Measurements from ENCODE around the gene SNAI3.

SNAI3 gene

GRCh38 chr16:88686439-88687253, at the start of gene SNAI3:
Gene SNAI3, minus strand, starts transcription at chr16:88686507. Its CDS starts 101 bp downstream, at chr16:88686406.
- no peaks in the 10 kb centered on the region for H3K9me3 Mint-ChIP-seq
- no peaks in the 10 kb centered on the region for H3K36me3 Mint-ChIP-seq (ENCODE audit: low read depth)
- TF ChIP-seq, protein P1, sequence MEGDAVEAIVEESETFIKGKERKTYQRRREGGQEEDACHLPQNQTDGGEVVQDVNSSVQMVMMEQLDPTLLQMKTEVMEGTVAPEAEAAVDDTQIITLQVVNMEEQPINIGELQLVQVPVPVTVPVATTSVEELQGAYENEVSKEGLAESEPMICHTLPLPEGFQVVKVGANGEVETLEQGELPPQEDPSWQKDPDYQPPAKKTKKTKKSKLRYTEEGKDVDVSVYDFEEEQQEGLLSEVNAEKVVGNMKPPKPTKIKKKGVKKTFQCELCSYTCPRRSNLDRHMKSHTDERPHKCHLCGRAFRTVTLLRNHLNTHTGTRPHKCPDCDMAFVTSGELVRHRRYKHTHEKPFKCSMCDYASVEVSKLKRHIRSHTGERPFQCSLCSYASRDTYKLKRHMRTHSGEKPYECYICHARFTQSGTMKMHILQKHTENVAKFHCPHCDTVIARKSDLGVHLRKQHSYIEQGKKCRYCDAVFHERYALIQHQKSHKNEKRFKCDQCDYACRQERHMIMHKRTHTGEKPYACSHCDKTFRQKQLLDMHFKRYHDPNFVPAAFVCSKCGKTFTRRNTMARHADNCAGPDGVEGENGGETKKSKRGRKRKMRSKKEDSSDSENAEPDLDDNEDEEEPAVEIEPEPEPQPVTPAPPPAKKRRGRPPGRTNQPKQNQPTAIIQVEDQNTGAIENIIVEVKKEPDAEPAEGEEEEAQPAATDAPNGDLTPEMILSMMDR (IDR thresholded peaks at IDR 0.05; ENCODE audit: unreplicated experiment in 3 of 3), result no peak
- H3K27me3 Mint-ChIP-seq (ENCODE audit: low read depth), result peaks cover 86% of the 10 kb centered on the region
- H3K4me1 Mint-ChIP-seq, result no peaks in the 10 kb centered on the region
- H3K27ac Mint-ChIP-seq, result no peak within 1 kb of the TSS
- peak within 1 kb of the TSS in 2 of 3 experiments; percentile 56 to 70 for H3K4me3 Mint-ChIP-seq

- Mint-ChIP-seq H3K4me3 (no peak overlapping the region), H3K27ac (no peak overlapping the region), H3K36me3 (ENCODE audit: low read depth) (no peaks in the 10 kb centered on the region), H3K4me1 (peaks cover 4% of the 10 kb centered on the region), H3K9me3 (no peaks in the 10 kb centered on the region), H3K27me3 (ENCODE audit: low read depth) (no peaks in the 10 kb centered on the region)
- TF ChIP-seq, protein P1 (IDR thresholded peaks at IDR 0.05; ENCODE audit: unreplicated experiment in 3 of 3), result no peak
These were observed 49.8 kb upstream of the SNAI3 start for GRCh38 chr16:88736088-88736487.

GRCh38 chr16:88735616-88736015, 49.3 kb upstream of the SNAI3 start:
- Mint-ChIP-seq H3K4me1 (peaks cover 8% of the 10 kb centered on the region), H3K27ac (no peak overlapping the region), H3K4me3 (no peak overlapping the region), H3K9me3 (no peaks in the 10 kb centered on the region), H3K36me3 (ENCODE audit: low read depth) (no peaks in the 10 kb centered on the region), H3K27me3 (ENCODE audit: low read depth) (no peaks in the 10 kb centered on the region)
- TF ChIP-seq, protein P1 (IDR thresholded peaks at IDR 0.05; ENCODE audit: unreplicated experiment in 3 of 3), result no peak

DNA sequence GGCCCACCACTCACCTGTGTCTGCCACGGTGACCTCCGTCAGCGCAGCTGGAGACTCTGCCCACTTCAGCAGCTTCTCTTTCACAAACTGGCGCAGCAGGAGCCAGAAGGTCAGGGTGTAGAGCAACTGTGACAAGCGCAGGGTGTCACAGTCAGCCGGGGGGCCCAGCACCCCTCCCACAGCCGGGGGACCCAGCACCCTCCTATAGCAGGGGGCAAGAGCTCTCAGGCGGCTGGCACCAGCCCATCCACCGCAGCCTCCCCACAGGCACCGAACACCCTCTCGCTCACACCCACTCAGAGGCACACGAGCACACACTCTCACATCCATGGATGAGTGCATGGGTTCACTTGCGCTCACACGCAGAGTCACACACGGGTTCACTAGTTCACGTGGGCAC, 48.8 kb upstream of the SNAI3 start:
- TF ChIP-seq, protein P1 (IDR thresholded peaks at IDR 0.05; ENCODE audit: unreplicated experiment in 3 of 3), result no peak

GRCh38 chr16:88734361-88734728, 48.0 kb upstream of the SNAI3 start:
- Mint-ChIP-seq H3K9me3 (no peaks in the 10 kb centered on the region), H3K27me3 (ENCODE audit: low read depth) (no peaks in the 10 kb centered on the region), H3K36me3 (ENCODE audit: low read depth) (no peaks in the 10 kb centered on the region), H3K4me3 (no peak overlapping the region), H3K27ac (no peak overlapping the region), H3K4me1 (peaks cover 10% of the 10 kb centered on the region)
- TF ChIP-seq, protein P1 (IDR thresholded peaks at IDR 0.05; ENCODE audit: unreplicated experiment in 3 of 3), result no peak

More for the DNA sequence above, 48.8 kb upstream of the SNAI3 start:
- Mint-ChIP-seq H3K36me3 (ENCODE audit: low read depth) (no peaks in the 10 kb centered on the region), H3K27ac (no peak overlapping the region), H3K4me3 (no peak overlapping the region), H3K9me3 (no peaks in the 10 kb centered on the region), H3K4me1 (peaks cover 10% of the 10 kb centered on the region), H3K27me3 (ENCODE audit: low read depth) (no peaks in the 10 kb centered on the region)
